HepG2 (cell line): ENCODE data around the gene KANTR. TPM values are rescaled to one million over a fixed set of nuclear protein-coding genes. Genes with fewer than 3 reads are reported as not detected.

Experiments used
- ATAC-seq: fragments of 200-7000 bp; cut with Tn5 transposase; 3 replicates; pipeline ENCODE4 v1.9.1; 2020; ENCODE audit warnings: mild to moderate bottlenecking, moderate library complexity
- BruUV-seq: library from RNA; stranded (reverse); fragments of 400-500 nt; replicated peaks from 2 replicates; lab custom pipeline; 2021; lab: Mats Ljungman, UMichigan
- CTCF ChIA-PET: fragments of 300-600 bp; formaldehyde crosslinking; extraction: SDS; loops from one replicate; lab custom pipeline; 2021; ENCODE audit warnings: low total read pairs, inconsistent platforms, low intra/inter-chr PET ratio; lab: Yijun Ruan, JAX
- POLR2A ChIA-PET: fragments of 350-600 bp; sonication (Branson Sonifier 250); formaldehyde crosslinking; loops from one replicate; lab custom pipeline; 2020; ENCODE audit warnings: antibody characterized with exemption, inconsistent platforms; lab: Yijun Ruan, JAX
- DNase-seq: peaks from one replicate; pipeline ENCODE4 v3.0.0-alpha.2; 2015; ENCODE audit warnings: low spot score
- FAIRE-seq: peaks from 3 replicates; lab custom pipeline; 2011; peaks lifted over from hg19 to GRCh38; lab: Jason Lieb, UNC
- H2AFZ ChIP-seq: one replicate; pipeline ENCODE4 v1.6.1; 2011; ENCODE audit warnings: low read length, inconsistent platforms
- H3K27ac ChIP-seq: fragments of 300-600 bp; 3 replicates; pipeline ENCODE4 v1.8.0; 2011; ENCODE audit warnings: mixed run types, mild to moderate bottlenecking, mixed read lengths, low read length, inconsistent platforms; ENCODE audit not compliant: insufficient read depth; ENCODE audit errors: extremely low read length
- H3K27me3 ChIP-seq, 2 experiments: fragments of 200-600 bp in 1 of 2; 2 replicates in 1 of 2; 3 replicates in 1 of 2; pipeline versions ENCODE4 v1.6.0 to v1.8.0; 2011; ENCODE audit warnings: low read length in 2 of 2, mild to moderate bottlenecking in 2 of 2, moderate library complexity in 2 of 2, inconsistent platforms in 1 of 2; ENCODE audit not compliant: insufficient read depth in 2 of 2, control insufficient read depth in 1 of 2
- H3K36me3 ChIP-seq, 2 experiments: fragments of 200-600 bp in 1 of 2; replicated peaks in 1 of 2; 2 replicates in 1 of 2; 3 replicates in 1 of 2; pipeline versions ENCODE4 v1.5.1 to v1.8.0; 2011; ENCODE audit warnings: low read length in 2 of 2, inconsistent platforms in 1 of 2; ENCODE audit not compliant: insufficient read depth in 2 of 2, control insufficient read depth in 1 of 2
- H3K4me1 ChIP-seq: 2 replicates; pipeline ENCODE4 v1.5.1; 2012; ENCODE audit warnings: low read length, inconsistent platforms; ENCODE audit not compliant: insufficient read depth
- H3K4me2 ChIP-seq: 2 replicates; pipeline ENCODE4 v1.6.0; 2011; ENCODE audit warnings: low read depth, low read length, inconsistent platforms
- H3K4me3 ChIP-seq, 3 experiments: fragments of 200-600 bp in 1 of 3; sonication (generic), shearing (Covaris generic) in 1 of 3; replicated peaks in 1 of 3; 2 replicates each; pipeline ENCODE4 v1.5.1; 2011 to 2016; ENCODE audit warnings: low read length in 3 of 3, inconsistent platforms in 2 of 3, low read depth in 2 of 3, mild to moderate bottlenecking in 2 of 3, control low read depth in 1 of 3, mixed read lengths in 1 of 3; ENCODE audit not compliant: insufficient read depth in 1 of 3
- H3K79me2 ChIP-seq: one replicate; pipeline ENCODE4 v1.6.1; 2011; ENCODE audit warnings: low read length, inconsistent platforms; ENCODE audit not compliant: insufficient read depth
- H3K9ac ChIP-seq: 2 replicates; pipeline ENCODE4 v1.6.0; 2011; ENCODE audit warnings: mild to moderate bottlenecking, low read depth, low read length, inconsistent platforms; ENCODE audit not compliant: insufficient read depth
- H3K9me3 ChIP-seq: 2 replicates; pipeline ENCODE4 v1.5.1; 2012; ENCODE audit warnings: mild to moderate bottlenecking, low read length
- H4K20me1 ChIP-seq: 2 replicates; pipeline ENCODE4 v1.6.0; 2011; ENCODE audit warnings: inconsistent platforms, mild to moderate bottlenecking, low read length, moderate library complexity; ENCODE audit not compliant: insufficient read depth
- HOXA5 ChIP-seq: sonication (generic); formaldehyde crosslinking; IDR thresholded peaks from 2 replicates; pipeline ENCODE4 v1.4.0; 2020; ENCODE audit warnings: missing genetic modification reagents
- HOXA7 ChIP-seq: sonication (generic); formaldehyde crosslinking; IDR thresholded peaks from 2 replicates; pipeline ENCODE4 v1.8.1; 2022; ENCODE audit warnings: mild to moderate bottlenecking, missing genetic modification reagents, moderate library complexity
- HOXD1 ChIP-seq: sonication (generic); formaldehyde crosslinking; IDR thresholded peaks from 2 replicates; pipeline ENCODE4 v1.5.0; 2020; ENCODE audit warnings: missing genetic modification reagents
- KAT7 ChIP-seq: IDR thresholded peaks from 2 replicates; pipeline ENCODE4 v1.6.1; 2018; ENCODE audit warnings: borderline replicate concordance, missing compliant biosample characterization
- MAFK ChIP-seq, 2 experiments: IDR thresholded peaks in 1 of 2; conservative IDR thresholded peaks in 1 of 2; 2 replicates each; pipeline ENCODE4 v1.6.1; 2011; ENCODE audit warnings: improper control_type of control experiment in 2 of 2, low read length in 2 of 2
- SATB2 ChIP-seq: sonication (generic); formaldehyde crosslinking; IDR thresholded peaks from 2 replicates; pipeline ENCODE4 v1.5.0; 2020; ENCODE audit warnings: missing genetic modification reagents
- SIN3B ChIP-seq: fragments of 150-350 bp; IDR thresholded peaks from 2 replicates; pipeline ENCODE4 v1.6.1; 2014; ENCODE audit warnings: low read length
- U2AF1 ChIP-seq: fragments of 200-400 bp; formaldehyde crosslinking; optimal IDR thresholded peaks from 2 replicates; pipeline ENCODE3; 2017; ENCODE audit warnings: mild to moderate bottlenecking, low read depth, low read length
- ZKSCAN8 ChIP-seq: IDR thresholded peaks from 2 replicates; pipeline ENCODE4 v1.6.1; 2016; ENCODE audit warnings: borderline replicate concordance, missing genetic modification reagents, missing compliant biosample characterization
- ZNF446 ChIP-seq: sonication (generic); formaldehyde crosslinking; IDR thresholded peaks from 2 replicates; pipeline ENCODE4 v1.5.0; 2020; ENCODE audit warnings: mild to moderate bottlenecking, missing genetic modification reagents
- ZNF484 ChIP-seq: sonication (generic); formaldehyde crosslinking; IDR thresholded peaks from 2 replicates; pipeline ENCODE4 v1.5.1; 2020; ENCODE audit warnings: mild to moderate bottlenecking, low read depth, missing genetic modification reagents, borderline replicate concordance
- ZNF709 ChIP-seq: sonication (generic); formaldehyde crosslinking; IDR thresholded peaks from 2 replicates; pipeline ENCODE4 v1.5.0; 2020; ENCODE audit warnings: mild to moderate bottlenecking, missing genetic modification reagents
- ZNF878 ChIP-seq: sonication (generic); formaldehyde crosslinking; IDR thresholded peaks from 2 replicates; pipeline ENCODE4 v1.8.1; 2023; ENCODE audit warnings: mild to moderate bottlenecking, missing genetic modification reagents, moderate library complexity
- ZNF891 ChIP-seq: sonication (generic); formaldehyde crosslinking; IDR thresholded peaks from 2 replicates; pipeline ENCODE4 v1.5.0; 2020; ENCODE audit warnings: mild to moderate bottlenecking, missing genetic modification reagents
- ZSCAN21 ChIP-seq: sonication (generic); formaldehyde crosslinking; IDR thresholded peaks from 2 replicates; pipeline ENCODE4 v1.8.0; 2022; ENCODE audit warnings: mild to moderate bottlenecking, missing genetic modification reagents, moderate library complexity, borderline replicate concordance
- WGBS: methylation state at CpG from one replicate; pipeline ENCODE4 v1.1.6; 2017; ENCODE audit warnings: low lambda C conversion rate; 5-methylcytosine and 5-hydroxymethylcytosine counted together
- in situ Hi-C: cut with HindIII; loops from 2 replicates; pipeline ENCODE4 v1.10.0; 2017; ENCODE audit warnings: low pct_unique_long_range_greater_than_20kb; ENCODE audit not compliant: extremely low pct_ligation_motif_present
- intact Hi-C: fragments of 100-400 bp; cut with micrococcal nuclease; formaldehyde crosslinking; loops from one replicate; pipeline ENCODE4 v1.10.0; 2022; ENCODE audit not compliant: unreplicated experiment
- polyA plus RNA-seq, 8 experiments: library from polyadenylated mRNA; depleted of rRNA in 3 of 8; stranded (reverse) in 7 of 8; unstranded in 1 of 8; fragments of >200 nt; fragmentation: Illumina TruSeq in 4 of 8; extraction: Trizol in 4 of 8; gene quantifications; 2 replicates each; pipeline versions ENCODE4 v1.2.1 to v1.2.3, GENCODE V29; 2011 to 2016; ENCODE audit warnings: low read depth in 4 of 8, missing spikeins in 1 of 8, mixed read lengths in 1 of 8; ENCODE audit not compliant: insufficient read depth in 1 of 8
- total RNA-seq, 5 experiments: library from RNA; depleted of rRNA; stranded (reverse); fragments of >200 nt; fragmentation: Illumina TruSeq; extraction: Trizol; gene quantifications; 2 replicates each; pipeline ENCODE4 v1.2.3, GENCODE V29; 2016; ENCODE audit warnings: low read depth in 1 of 5
- TF ChIP-seq, protein P1 (sequence below): sonication (generic); formaldehyde crosslinking; IDR thresholded peaks from 2 replicates; pipeline ENCODE4 v1.4.0; 2020; ENCODE audit warnings: missing genetic modification reagents, mild to moderate bottlenecking, borderline replicate concordance
- TF ChIP-seq, protein P2 (sequence below): IDR thresholded peaks from 2 replicates; pipeline ENCODE4 v1.6.1; 2016; ENCODE audit warnings: low read depth, missing genetic modification reagents, missing compliant biosample characterization
- TF ChIP-seq, protein P3 (sequence below): sonication (generic); formaldehyde crosslinking; IDR thresholded peaks from 2 replicates; pipeline ENCODE4 v1.4.0; 2020; ENCODE audit warnings: mild to moderate bottlenecking, low read depth, missing genetic modification reagents

The KANTR gene
- total and polyA plus RNA-seq, 2 of the 13 experiments (the other 11 are each of a cell fraction or from before 2014, with no cell fraction given), result 4.4 to 9.0 TPM

- TF ChIP-seq ZNF878 (CRISPR knock-in tag), result no peak
- TF ChIP-seq ZNF709 (CRISPR knock-in tag), result no peak
- TF ChIP-seq ZNF891 (CRISPR knock-in tag), result no peak
- TF ChIP-seq SIN3B, result no peak
- TF ChIP-seq, all 625 proteins: peak for 0
Measured at GRCh38 chrX:53135581-53135980, 41.6 kb downstream of the KANTR start (continued).

GRCh38 chrX:53153581-53153980 is 59.6 kb downstream of the KANTR start:
- no peak for ATAC-seq
- FAIRE-seq, result no peak
- TF ChIP-seq HOXD1, result no peak
- no peak for TF ChIP-seq U2AF1
- no peak for TF ChIP-seq MAFK (conservative IDR thresholded peaks at IDR 0.05 in 1 of 2, IDR thresholded peaks at IDR 0.05 in 1 of 2; ENCODE audit: low read length in 2 of 2)
- TF ChIP-seq, protein P1, sequence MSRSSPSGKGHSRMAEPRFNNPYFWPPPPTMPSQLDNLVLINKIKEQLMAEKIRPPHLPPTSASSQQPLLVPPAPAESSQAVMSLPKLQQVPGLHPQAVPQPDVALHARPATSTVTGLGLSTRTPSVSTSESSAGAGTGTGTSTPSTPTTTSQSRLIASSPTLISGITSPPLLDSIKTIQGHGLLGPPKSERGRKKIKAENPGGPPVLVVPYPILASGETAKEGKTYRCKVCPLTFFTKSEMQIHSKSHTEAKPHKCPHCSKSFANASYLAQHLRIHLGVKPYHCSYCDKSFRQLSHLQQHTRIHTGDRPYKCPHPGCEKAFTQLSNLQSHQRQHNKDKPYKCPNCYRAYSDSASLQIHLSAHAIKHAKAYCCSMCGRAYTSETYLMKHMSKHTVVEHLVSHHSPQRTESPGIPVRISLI, result no peak
- no peak for TF ChIP-seq HOXA7 (CRISPR knock-in tag)
- TF ChIP-seq, protein P2, sequence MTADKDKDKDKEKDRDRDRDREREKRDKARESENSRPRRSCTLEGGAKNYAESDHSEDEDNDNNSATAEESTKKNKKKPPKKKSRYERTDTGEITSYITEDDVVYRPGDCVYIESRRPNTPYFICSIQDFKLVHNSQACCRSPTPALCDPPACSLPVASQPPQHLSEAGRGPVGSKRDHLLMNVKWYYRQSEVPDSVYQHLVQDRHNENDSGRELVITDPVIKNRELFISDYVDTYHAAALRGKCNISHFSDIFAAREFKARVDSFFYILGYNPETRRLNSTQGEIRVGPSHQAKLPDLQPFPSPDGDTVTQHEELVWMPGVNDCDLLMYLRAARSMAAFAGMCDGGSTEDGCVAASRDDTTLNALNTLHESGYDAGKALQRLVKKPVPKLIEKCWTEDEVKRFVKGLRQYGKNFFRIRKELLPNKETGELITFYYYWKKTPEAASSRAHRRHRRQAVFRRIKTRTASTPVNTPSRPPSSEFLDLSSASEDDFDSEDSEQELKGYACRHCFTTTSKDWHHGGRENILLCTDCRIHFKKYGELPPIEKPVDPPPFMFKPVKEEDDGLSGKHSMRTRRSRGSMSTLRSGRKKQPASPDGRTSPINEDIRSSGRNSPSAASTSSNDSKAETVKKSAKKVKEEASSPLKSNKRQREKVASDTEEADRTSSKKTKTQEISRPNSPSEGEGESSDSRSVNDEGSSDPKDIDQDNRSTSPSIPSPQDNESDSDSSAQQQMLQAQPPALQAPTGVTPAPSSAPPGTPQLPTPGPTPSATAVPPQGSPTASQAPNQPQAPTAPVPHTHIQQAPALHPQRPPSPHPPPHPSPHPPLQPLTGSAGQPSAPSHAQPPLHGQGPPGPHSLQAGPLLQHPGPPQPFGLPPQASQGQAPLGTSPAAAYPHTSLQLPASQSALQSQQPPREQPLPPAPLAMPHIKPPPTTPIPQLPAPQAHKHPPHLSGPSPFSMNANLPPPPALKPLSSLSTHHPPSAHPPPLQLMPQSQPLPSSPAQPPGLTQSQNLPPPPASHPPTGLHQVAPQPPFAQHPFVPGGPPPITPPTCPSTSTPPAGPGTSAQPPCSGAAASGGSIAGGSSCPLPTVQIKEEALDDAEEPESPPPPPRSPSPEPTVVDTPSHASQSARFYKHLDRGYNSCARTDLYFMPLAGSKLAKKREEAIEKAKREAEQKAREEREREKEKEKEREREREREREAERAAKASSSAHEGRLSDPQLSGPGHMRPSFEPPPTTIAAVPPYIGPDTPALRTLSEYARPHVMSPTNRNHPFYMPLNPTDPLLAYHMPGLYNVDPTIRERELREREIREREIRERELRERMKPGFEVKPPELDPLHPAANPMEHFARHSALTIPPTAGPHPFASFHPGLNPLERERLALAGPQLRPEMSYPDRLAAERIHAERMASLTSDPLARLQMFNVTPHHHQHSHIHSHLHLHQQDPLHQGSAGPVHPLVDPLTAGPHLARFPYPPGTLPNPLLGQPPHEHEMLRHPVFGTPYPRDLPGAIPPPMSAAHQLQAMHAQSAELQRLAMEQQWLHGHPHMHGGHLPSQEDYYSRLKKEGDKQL (CRISPR knock-in tag), result no peak
- no peak for TF ChIP-seq ZKSCAN8 (CRISPR knock-in tag)
- no peak for TF ChIP-seq KAT7
- TF ChIP-seq ZSCAN21, result no peak
- TF ChIP-seq, protein P3, sequence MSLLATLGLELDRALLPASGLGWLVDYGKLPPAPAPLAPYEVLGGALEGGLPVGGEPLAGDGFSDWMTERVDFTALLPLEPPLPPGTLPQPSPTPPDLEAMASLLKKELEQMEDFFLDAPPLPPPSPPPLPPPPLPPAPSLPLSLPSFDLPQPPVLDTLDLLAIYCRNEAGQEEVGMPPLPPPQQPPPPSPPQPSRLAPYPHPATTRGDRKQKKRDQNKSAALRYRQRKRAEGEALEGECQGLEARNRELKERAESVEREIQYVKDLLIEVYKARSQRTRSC (CRISPR knock-in tag), result no peak
- no peak for TF ChIP-seq ZNF484 (CRISPR knock-in tag)
- no peak for TF ChIP-seq ZNF446 (CRISPR knock-in tag)
- TF ChIP-seq HOXA5 (CRISPR knock-in tag), result no peak
- TF ChIP-seq SATB2 (CRISPR knock-in tag), result no peak

More at GRCh38 chrX:53153581-53153980, 59.6 kb downstream of the KANTR start:
- H3K36me3 ChIP-seq, result no peaks in the 10 kb centered on the region
- H3K4me3 ChIP-seq, result no peak overlapping the region
- no TSS peak for BruUV-seq
- no peak overlapping the region for H3K9ac ChIP-seq
- H3K27me3 ChIP-seq, result no peaks in the 10 kb centered on the region
- ChIA-PET POLR2A (no interaction called here), CTCF (no interaction called here)
- intact Hi-C loops, result no loop called here
- H4K20me1 ChIP-seq, result no peaks in the 10 kb centered on the region
- no CpG with 5 or more reads among the region's 1 CpG for WGBS
- H3K27ac ChIP-seq, result no peak overlapping the region
- H3K9me3 ChIP-seq, result no peaks in the 10 kb centered on the region
- no peaks in the 10 kb centered on the region for H3K79me2 ChIP-seq
- DNase-seq, result no peak
- no peak overlapping the region for H2AFZ ChIP-seq
- in situ Hi-C loops, result no loop called here
- H3K4me2 ChIP-seq, result no peak overlapping the region
- H3K4me1 ChIP-seq, result no peaks in the 10 kb centered on the region
